NCI-H774 (cell line): Measurements from ENCODE around the gene ZNF292.
"Not testable (repeated sequence)": the region's sequence is repeated elsewhere in the genome, so short reads cannot be mapped to it uniquely, and the experiment has no call there.

Experiments
- DNase-seq: peaks from one replicate; lab custom pipeline; 2025; lab: John Stamatoyannopoulos, UW

The ZNF292 gene

GRCh38 chr6:87213364-87213763 is 58.0 kb downstream of the ZNF292 start:
- no peak for DNase-seq

- DNase-seq = no peak
Observed at GRCh38 chr6:87214831-87215230, 59.5 kb downstream of the ZNF292 start.

GRCh38 chr6:87220997-87221396 is 65.6 kb downstream of the ZNF292 start:
- DNase-seq = no peak

GRCh38 chr6:87222676-87223075 is 67.3 kb downstream of the ZNF292 start:
- DNase-seq = no peak

GRCh38 chr6:87224971-87225370 is 69.6 kb downstream of the ZNF292 start:
- DNase-seq = no peak

- DNase-seq = no peak
Observed at GRCh38 chr6:87225511-87225910, 70.1 kb downstream of the ZNF292 start.

- DNase-seq = no peak
Observed at GRCh38 chr6:87225937-87226336, 70.6 kb downstream of the ZNF292 start.

- no peak for DNase-seq
Observed at GRCh38 chr6:87230801-87231200, 75.4 kb downstream of the ZNF292 start.

- no peak for DNase-seq
Observed at GRCh38 chr6:87237804-87238203, 82.4 kb downstream of the ZNF292 start.

- DNase-seq = not testable (repeated sequence)
Observed at GRCh38 chr6:87239098-87239635, 83.8 kb downstream of the ZNF292 start.

GRCh38 chr6:87241304-87241703 is 85.9 kb downstream of the ZNF292 start:
- DNase-seq = no peak

- no peak for DNase-seq
Observed at GRCh38 chr6:87242311-87242710, 86.9 kb downstream of the ZNF292 start.

GRCh38 chr6:87243812-87244211 is 88.4 kb downstream of the ZNF292 start:
- DNase-seq = no peak

GRCh38 chr6:87244380-87244779 is 89.0 kb downstream of the ZNF292 start:
- no peak for DNase-seq

- DNase-seq = no peak
Observed at GRCh38 chr6:87250019-87250418, 94.7 kb downstream of the ZNF292 start.

GRCh38 chr6:87251225-87251624 is 95.9 kb downstream of the ZNF292 start:
- DNase-seq = no peak

GRCh38 chr6:87251725-87252124 is 96.4 kb downstream of the ZNF292 start:
- no peak for DNase-seq

GRCh38 chr6:87257046-87257445 is 101.7 kb downstream of the ZNF292 start:
- DNase-seq = no peak

- no peak for DNase-seq
Observed at GRCh38 chr6:87257565-87257964, 102.2 kb downstream of the ZNF292 start.

GRCh38 chr6:87257975-87258374 is 102.6 kb downstream of the ZNF292 start:
- DNase-seq = no peak

- no peak for DNase-seq
Observed at GRCh38 chr6:87259791-87260190, 104.4 kb downstream of the ZNF292 start.

GRCh38 chr6:87261534-87261933 is 106.2 kb downstream of the ZNF292 start:
- no peak for DNase-seq

GRCh38 chr6:87264481-87264880 is 109.1 kb downstream of the ZNF292 start:
- DNase-seq = no peak

- DNase-seq = no peak
Observed at GRCh38 chr6:87274660-87275274, 119.4 kb downstream of the ZNF292 start.
